KMS-11 (cell line): ENCODE results near the gene INSYN2B.

Experiments
- H2AFZ ChIP-seq: fragments of 200-600 bp; sonication (generic); 2 replicates; pipeline ENCODE4 v1.6.1; 2016; ENCODE audit warnings: antibody characterized with exemption, mixed run types, low read depth
- H3K27ac ChIP-seq: fragments of 200-600 bp; sonication (generic); 2 replicates; pipeline ENCODE4 v1.6.1; 2016; ENCODE audit warnings: mild to moderate bottlenecking, mixed run types
- H3K27me3 ChIP-seq: fragments of 200-600 bp; sonication (generic); 2 replicates; pipeline ENCODE4 v1.6.1; 2017; ENCODE audit warnings: mild to moderate bottlenecking, low read depth, mixed run types, moderate library complexity; ENCODE audit not compliant: insufficient read depth
- H3K36me3 ChIP-seq: fragments of 200-600 bp; sonication (generic); 2 replicates; pipeline ENCODE4 v1.6.1; 2017; ENCODE audit warnings: mild to moderate bottlenecking, mixed run types; ENCODE audit not compliant: insufficient read depth
- H3K4me1 ChIP-seq: fragments of 200-600 bp; sonication (generic); 2 replicates; pipeline ENCODE4 v1.6.1; 2016; ENCODE audit warnings: mild to moderate bottlenecking, low read depth, mixed run types; ENCODE audit not compliant: poor library complexity, severe bottlenecking
- H3K4me2 ChIP-seq: fragments of 200-600 bp; sonication (generic); 2 replicates; pipeline ENCODE4 v1.7.0; 2016; ENCODE audit warnings: mild to moderate bottlenecking, mixed run types
- H3K4me3 ChIP-seq: fragments of 200-600 bp; sonication (generic); IDR thresholded peaks from 2 replicates; pipeline ENCODE4 v1.6.1; 2017; ENCODE audit warnings: low read depth, low read length, mixed read lengths; ENCODE audit not compliant: insufficient read depth
- H3K79me2 ChIP-seq: fragments of 200-600 bp; sonication (generic); 2 replicates; pipeline ENCODE4 v1.6.1; 2016; ENCODE audit warnings: low read depth, mixed run types; ENCODE audit not compliant: insufficient read depth
- H3K9ac ChIP-seq: fragments of 200-600 bp; sonication (generic); 2 replicates; pipeline ENCODE4 v1.6.1; 2016; ENCODE audit warnings: mild to moderate bottlenecking, mixed run types
- H4K20me1 ChIP-seq: fragments of 200-600 bp; sonication (generic); 2 replicates; pipeline ENCODE4 v1.6.1; 2016; ENCODE audit warnings: mild to moderate bottlenecking, mixed run types; ENCODE audit not compliant: insufficient read depth
- TF ChIP-seq, protein P1 (sequence below): fragments of 200-600 bp; sonication (generic); conservative IDR thresholded peaks from 2 replicates; pipeline ENCODE4 v1.6.1; 2017; ENCODE audit warnings: low read depth, mild to moderate bottlenecking, antibody characterized with exemption, low read length, moderate library complexity, mixed read lengths

The INSYN2B gene

GRCh38 chr5:169911448-169912212 lies 68.7 kb downstream of the INSYN2B start:
- H3K9ac ChIP-seq = no peak overlapping the region
- H3K4me2 ChIP-seq = no peak overlapping the region
- H3K4me1 ChIP-seq = no peaks in the 10 kb centered on the region
- no peak overlapping the region for H3K27ac ChIP-seq
- no peak overlapping the region for H3K4me3 ChIP-seq
- H2AFZ ChIP-seq = no peak overlapping the region
- TF ChIP-seq, protein P1, sequence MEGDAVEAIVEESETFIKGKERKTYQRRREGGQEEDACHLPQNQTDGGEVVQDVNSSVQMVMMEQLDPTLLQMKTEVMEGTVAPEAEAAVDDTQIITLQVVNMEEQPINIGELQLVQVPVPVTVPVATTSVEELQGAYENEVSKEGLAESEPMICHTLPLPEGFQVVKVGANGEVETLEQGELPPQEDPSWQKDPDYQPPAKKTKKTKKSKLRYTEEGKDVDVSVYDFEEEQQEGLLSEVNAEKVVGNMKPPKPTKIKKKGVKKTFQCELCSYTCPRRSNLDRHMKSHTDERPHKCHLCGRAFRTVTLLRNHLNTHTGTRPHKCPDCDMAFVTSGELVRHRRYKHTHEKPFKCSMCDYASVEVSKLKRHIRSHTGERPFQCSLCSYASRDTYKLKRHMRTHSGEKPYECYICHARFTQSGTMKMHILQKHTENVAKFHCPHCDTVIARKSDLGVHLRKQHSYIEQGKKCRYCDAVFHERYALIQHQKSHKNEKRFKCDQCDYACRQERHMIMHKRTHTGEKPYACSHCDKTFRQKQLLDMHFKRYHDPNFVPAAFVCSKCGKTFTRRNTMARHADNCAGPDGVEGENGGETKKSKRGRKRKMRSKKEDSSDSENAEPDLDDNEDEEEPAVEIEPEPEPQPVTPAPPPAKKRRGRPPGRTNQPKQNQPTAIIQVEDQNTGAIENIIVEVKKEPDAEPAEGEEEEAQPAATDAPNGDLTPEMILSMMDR = no peak
- H3K27me3 ChIP-seq = no peaks in the 10 kb centered on the region
- no peaks in the 10 kb centered on the region for H4K20me1 ChIP-seq
- no peaks in the 10 kb centered on the region for H3K79me2 ChIP-seq
- H3K36me3 ChIP-seq = no peaks in the 10 kb centered on the region

GRCh38 chr5:169910393-169910792 lies 69.9 kb downstream of the INSYN2B start:
- Histone ChIP-seq H3K36me3 (no peaks in the 10 kb centered on the region), H3K4me2 (no peak overlapping the region), H4K20me1 (no peaks in the 10 kb centered on the region), H3K9ac (no peak overlapping the region), H3K4me1 (no peaks in the 10 kb centered on the region), H2AFZ (no peak overlapping the region), H3K27ac (no peak overlapping the region), H3K27me3 (no peaks in the 10 kb centered on the region), H3K4me3 (no peak overlapping the region), H3K79me2 (no peaks in the 10 kb centered on the region)
- TF ChIP-seq, protein P1 = no peak

GRCh38 chr5:169909945-169910344 lies 70.3 kb downstream of the INSYN2B start:
- H2AFZ ChIP-seq = no peak overlapping the region
- TF ChIP-seq, protein P1 = no peak

GRCh38 chr5:169908864-169909263 lies 71.4 kb downstream of the INSYN2B start:
- Histone ChIP-seq H2AFZ (no peak overlapping the region), H3K79me2 (no peaks in the 10 kb centered on the region), H3K27ac (no peak overlapping the region), H3K4me2 (no peak overlapping the region), H3K4me3 (no peak overlapping the region), H3K36me3 (no peaks in the 10 kb centered on the region), H3K27me3 (no peaks in the 10 kb centered on the region), H3K9ac (no peak overlapping the region), H4K20me1 (no peaks in the 10 kb centered on the region), H3K4me1 (no peaks in the 10 kb centered on the region)
- TF ChIP-seq, protein P1 = no peak

More at GRCh38 chr5:169909945-169910344, 70.3 kb downstream of the INSYN2B start:
- Histone ChIP-seq H3K79me2 (no peaks in the 10 kb centered on the region), H3K36me3 (no peaks in the 10 kb centered on the region), H3K9ac (no peak overlapping the region), H3K27me3 (no peaks in the 10 kb centered on the region), H4K20me1 (no peaks in the 10 kb centered on the region), H3K4me1 (no peaks in the 10 kb centered on the region), H3K27ac (no peak overlapping the region), H3K4me3 (no peak overlapping the region), H3K4me2 (no peak overlapping the region)
